ENCODE data around the gene GDF7. TPM values are rescaled to one million over a fixed set of nuclear protein-coding genes. Genes with fewer than 3 reads are reported as not detected.

GDF7 gene
- total RNA-seq, 4 donors from 2014 or later, result 1.9 to 3.1 (median 2.4) TPM

- H3K27me3 ChIP-seq, result no peaks in the 10 kb centered on the region
- H3K36me3 ChIP-seq, result peaks cover 11% of the 10 kb centered on the region
- no peak overlapping the region for H3K4me3 ChIP-seq
- no peaks in the 10 kb centered on the region for H3K9me3 ChIP-seq
- DNase-seq (ENCODE audit: low spot score in 2 of 2), result no peak
- no peaks in the 10 kb centered on the region for H3K4me1 ChIP-seq
- TF ChIP-seq CTCF (IDR thresholded peaks at IDR 0.05), result no peak
- TF ChIP-seq POLR2A (IDR thresholded peaks at IDR 0.05), result no peak
- WGBS, result 91% methylated on average over 6 of the region's 6 CpGs
- no peak overlapping the region for H3K27ac ChIP-seq
These were observed 24.3 kb downstream of the GDF7 start for GRCh38 chr2:20691076-20691734.

DNA sequence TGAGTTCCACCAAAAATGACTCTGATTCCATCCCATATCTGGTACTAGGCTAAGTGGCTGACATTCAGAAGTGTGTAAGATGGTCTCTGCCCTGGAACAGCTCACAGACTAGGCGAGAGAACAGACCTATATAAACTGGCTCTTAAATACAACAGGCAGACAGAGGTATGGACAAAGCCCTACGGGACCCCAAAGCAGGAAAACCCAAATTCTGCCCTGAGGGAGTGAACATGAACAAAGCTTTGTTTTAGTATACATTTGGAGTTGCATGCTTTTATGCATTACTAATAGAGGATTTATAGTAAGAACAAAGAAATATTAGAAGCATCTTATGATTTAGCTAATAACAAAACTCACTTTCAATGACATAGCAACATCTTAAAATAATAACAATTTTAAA is 25.1 kb downstream of the GDF7 start:
- H3K9me3 ChIP-seq, result no peaks in the 10 kb centered on the region
- H3K27ac ChIP-seq, result no peak overlapping the region
- no peaks in the 10 kb centered on the region for H3K4me1 ChIP-seq
- no peak overlapping the region for H3K4me3 ChIP-seq
- TF ChIP-seq CTCF (IDR thresholded peaks at IDR 0.05) (no peak), POLR2AphosphoS5 (IDR thresholded peaks at IDR 0.05) (no peak), POLR2A (IDR thresholded peaks at IDR 0.05) (no peak), EP300 (IDR thresholded peaks at IDR 0.05) (no peak)
- WGBS, result 97% methylated on average over 2 of the region's 2 CpGs
- H3K27me3 ChIP-seq, result no peaks in the 10 kb centered on the region
- H3K36me3 ChIP-seq, result peaks cover 7% of the 10 kb centered on the region
- no peak for DNase-seq (ENCODE audit: low spot score in 2 of 2)

DNA sequence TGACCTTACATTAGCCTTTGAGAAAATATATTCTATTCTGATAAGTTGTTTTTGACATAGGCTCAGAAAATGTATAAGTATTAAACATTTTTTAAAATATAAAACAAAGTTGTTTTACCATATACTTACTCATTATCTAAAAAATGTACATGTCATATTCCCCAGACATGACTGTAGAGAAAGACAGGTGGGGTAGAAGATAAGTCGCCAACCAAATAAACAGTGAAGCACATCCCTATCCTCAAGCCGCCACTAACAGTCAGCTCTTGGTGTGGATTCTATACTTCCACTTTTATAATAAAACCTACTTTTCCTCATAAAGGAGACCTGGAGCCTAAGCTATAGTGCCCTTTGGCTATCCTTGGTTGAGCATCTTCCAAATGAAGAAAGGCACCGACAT is 26.4 kb downstream of the GDF7 start:
- Histone ChIP-seq H3K9me3 (no peaks in the 10 kb centered on the region), H3K4me1 (no peaks in the 10 kb centered on the region), H3K27me3 (no peaks in the 10 kb centered on the region), H3K27ac (no peak overlapping the region), H3K36me3 (no peaks in the 10 kb centered on the region), H3K4me3 (no peak overlapping the region)
- TF ChIP-seq POLR2A (IDR thresholded peaks at IDR 0.05) (no peak), CTCF (IDR thresholded peaks at IDR 0.05) (no peak), EP300 (IDR thresholded peaks at IDR 0.05) (no peak), POLR2AphosphoS5 (IDR thresholded peaks at IDR 0.05) (no peak)
- 93% methylated on average over 3 of the region's 3 CpGs for WGBS
- no peak for DNase-seq (ENCODE audit: low spot score in 2 of 2)

DNA sequence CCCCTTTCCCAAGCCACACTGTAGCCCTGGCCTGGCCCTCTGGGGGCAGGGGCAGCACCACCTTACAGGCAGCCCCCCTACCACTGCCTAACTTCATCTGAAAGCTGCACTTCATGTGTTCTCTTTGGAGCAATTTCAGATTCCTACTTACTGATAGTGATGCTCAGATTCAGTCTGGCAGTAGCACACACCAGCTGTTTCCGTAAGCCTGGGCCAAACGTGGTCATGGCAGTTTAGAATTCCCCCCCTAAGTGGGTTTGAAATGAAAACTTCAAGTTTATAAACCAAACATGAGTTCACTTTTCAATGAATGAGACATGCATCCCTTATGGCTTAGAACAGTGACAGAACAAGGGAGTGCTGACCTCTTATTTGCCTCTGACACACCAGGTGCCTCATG is 29.4 kb downstream of the GDF7 start:
- WGBS, result 100% methylated on average over 2 of the region's 2 CpGs
- Histone ChIP-seq H3K4me3 (no peak overlapping the region), H3K27ac (no peak overlapping the region), H3K9me3 (no peaks in the 10 kb centered on the region), H3K4me1 (no peaks in the 10 kb centered on the region), H3K27me3 (no peaks in the 10 kb centered on the region), H3K36me3 (no peaks in the 10 kb centered on the region)
- TF ChIP-seq CTCF (IDR thresholded peaks at IDR 0.05) (no peak), POLR2A (IDR thresholded peaks at IDR 0.05) (no peak)
- DNase-seq (ENCODE audit: low spot score in 2 of 2), result no peak

GRCh38 chr2:20697322-20697934 is 30.5 kb downstream of the GDF7 start:
- Histone ChIP-seq H3K27me3 (no peaks in the 10 kb centered on the region), H3K36me3 (no peaks in the 10 kb centered on the region), H3K9me3 (no peaks in the 10 kb centered on the region), H3K4me3 (no peak overlapping the region), H3K4me1 (no peaks in the 10 kb centered on the region), H3K27ac (no peak overlapping the region)
- 100% methylated on average over 2 of the region's 2 CpGs for WGBS
- no peak for DNase-seq (ENCODE audit: low spot score in 2 of 2)
- no peak for TF ChIP-seq POLR2A (IDR thresholded peaks at IDR 0.05)
- no peak for TF ChIP-seq EP300 (IDR thresholded peaks at IDR 0.05)
- no peak for TF ChIP-seq CTCF (IDR thresholded peaks at IDR 0.05)
- TF ChIP-seq POLR2AphosphoS5 (IDR thresholded peaks at IDR 0.05), result no peak
